Measurements from ENCODE around the gene SPACA7. TPM values are rescaled to one million over a fixed set of nuclear protein-coding genes. Genes with fewer than 3 reads are reported as not detected.

The SPACA7 gene, protein sequence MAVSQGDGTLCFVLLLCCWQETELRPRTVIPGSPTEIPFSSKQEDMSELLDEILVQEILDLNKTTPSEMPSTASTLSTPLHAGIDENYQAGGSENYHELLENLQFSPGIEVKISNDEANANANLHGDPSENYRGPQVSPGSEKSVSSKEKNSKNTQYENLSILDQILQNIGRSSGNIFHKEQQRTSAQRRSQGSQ
- polyA plus RNA-seq, result not detected in 2 replicates
- not detected in 2 replicates for polyA minus RNA-seq

DNA sequence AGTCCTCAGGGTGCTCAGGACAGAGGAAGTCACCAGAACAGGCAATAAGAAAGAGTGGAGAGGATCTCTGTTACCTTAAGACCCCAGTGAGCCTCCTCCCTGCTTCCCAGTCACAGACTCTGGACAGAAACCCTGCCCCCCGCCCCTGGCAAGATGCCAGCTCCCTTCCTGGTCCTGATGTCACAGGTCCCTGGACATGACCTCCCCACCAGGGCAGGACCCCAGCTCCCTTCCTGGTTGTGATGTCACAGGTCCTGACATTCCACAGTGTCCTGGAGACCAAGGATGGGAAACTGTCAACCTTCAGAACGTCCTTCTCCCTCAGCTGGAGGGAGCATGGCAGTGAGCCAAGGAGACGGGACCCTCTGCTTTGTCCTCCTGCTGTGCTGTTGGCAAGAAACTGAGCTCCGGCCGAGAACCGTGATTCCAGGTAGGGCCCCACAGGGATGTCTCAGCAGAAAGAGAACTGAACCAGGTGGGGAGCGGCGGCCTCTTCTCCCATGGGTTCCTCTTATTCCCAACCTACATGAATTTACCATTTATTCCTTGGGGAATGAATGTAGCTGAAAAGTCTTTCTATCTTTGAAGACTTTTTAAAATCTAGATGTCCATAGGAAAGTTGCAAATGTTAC lies at the start of gene SPACA7:
Gene SPACA7 (plus strand): TSS at position 306 of the 632 bp plus-strand sequence. CDS start 31 bp downstream, at position 337.
- Histone ChIP-seq H3F3A (ENCODE audit: insufficient read depth, low read length, poor library complexity, severe bottlenecking) (no peaks in the 10 kb centered on the region), H3K9ac (ENCODE audit: low read length) (no peak within 1 kb of the TSS), H3K4me2 (ENCODE audit: low read length) (no peak within 1 kb of the TSS), H3K36me3 (ENCODE audit: insufficient read depth, low read length) (no peaks in the 10 kb centered on the region), H2AFZ (ENCODE audit: low read depth, low read length) (no peak within 1 kb of the TSS), H3K79me2 (replicated peaks; ENCODE audit: insufficient read depth, low read length) (no peaks in the 10 kb centered on the region), H3K9me3 (ENCODE audit: low read length) (no peaks in the 10 kb centered on the region), H3K27ac (ENCODE audit: low read length) (no peak within 1 kb of the TSS), H3K9me2 (ENCODE audit: insufficient read depth, low read length) (no peaks in the 10 kb centered on the region), H3K27me3 (ENCODE audit: insufficient read depth, low read depth, low read length) (no peaks in the 10 kb centered on the region), H3K4me3 (ENCODE audit: low read length) (no peak within 1 kb of the TSS), H4K20me1 (ENCODE audit: insufficient read depth) (no peaks in the 10 kb centered on the region)
- TF ChIP-seq SMC3 (conservative IDR thresholded peaks at IDR 0.05; ENCODE audit: poor library complexity), result no peak
- no peak for TF ChIP-seq POLR2AphosphoS5 (IDR thresholded peaks at IDR 0.05)
- TF ChIP-seq MXI1 (conservative IDR thresholded peaks at IDR 0.05; ENCODE audit: poor library complexity, severe bottlenecking), result no peak
- TF ChIP-seq EP300 (conservative IDR thresholded peaks at IDR 0.05; ENCODE audit: poor library complexity, severe bottlenecking), result no peak

DNA sequence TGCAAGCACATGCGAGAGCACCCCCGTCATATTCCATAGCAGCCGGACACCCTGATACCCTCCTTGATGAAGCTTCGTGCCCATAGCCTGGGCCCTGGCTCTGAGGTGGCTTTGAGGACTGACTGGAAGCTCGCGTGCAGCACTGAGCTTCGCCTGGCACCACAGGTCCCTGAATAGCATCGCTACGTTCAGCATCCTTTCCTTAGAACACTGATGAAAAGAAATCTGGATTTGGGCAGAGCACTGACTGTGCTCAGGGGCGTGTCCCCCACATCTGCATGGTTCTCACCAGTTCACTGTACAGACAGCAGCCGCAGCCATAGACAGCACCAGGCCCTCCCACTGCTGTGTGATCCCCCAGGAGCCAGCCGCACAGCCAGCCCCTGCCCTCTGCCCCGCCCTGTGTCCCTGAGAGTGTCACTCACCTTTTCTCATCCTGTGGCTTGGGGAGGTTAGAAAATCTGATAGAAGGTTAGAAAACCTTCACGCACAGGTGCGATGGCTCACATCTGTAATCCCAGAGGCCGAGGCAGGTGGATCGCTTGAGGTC lies 49.3 kb upstream of the SPACA7 start:
- H3K79me2 ChIP-seq (replicated peaks; ENCODE audit: insufficient read depth, low read length), result no peaks in the 10 kb centered on the region
- H3K4me3 ChIP-seq (ENCODE audit: low read length), result no peak overlapping the region
- no peaks in the 10 kb centered on the region for H3F3A ChIP-seq (ENCODE audit: insufficient read depth, low read length, poor library complexity, severe bottlenecking)
- H3K36me3 ChIP-seq (ENCODE audit: insufficient read depth, low read length), result no peaks in the 10 kb centered on the region
- H3K27me3 ChIP-seq (ENCODE audit: insufficient read depth, low read depth, low read length), result peaks cover 14% of the 10 kb centered on the region
- no peak for TF ChIP-seq TAF1 (IDR thresholded peaks at IDR 0.05; ENCODE audit: low read depth)
- no peak for TF ChIP-seq REST (IDR thresholded peaks at IDR 0.05; ENCODE audit: borderline replicate concordance)
- TF ChIP-seq EZH2 (IDR thresholded peaks at IDR 0.05; ENCODE audit: borderline replicate concordance, insufficient read depth, low read length, poor library complexity, severe bottlenecking), result no peak
- no peak for TF ChIP-seq MXI1 (conservative IDR thresholded peaks at IDR 0.05; ENCODE audit: poor library complexity, severe bottlenecking)
- no peak for TF ChIP-seq EP300 (conservative IDR thresholded peaks at IDR 0.05; ENCODE audit: poor library complexity, severe bottlenecking)
- TF ChIP-seq POLR2AphosphoS5 (IDR thresholded peaks at IDR 0.05), result no peak
- TF ChIP-seq, protein P1, sequence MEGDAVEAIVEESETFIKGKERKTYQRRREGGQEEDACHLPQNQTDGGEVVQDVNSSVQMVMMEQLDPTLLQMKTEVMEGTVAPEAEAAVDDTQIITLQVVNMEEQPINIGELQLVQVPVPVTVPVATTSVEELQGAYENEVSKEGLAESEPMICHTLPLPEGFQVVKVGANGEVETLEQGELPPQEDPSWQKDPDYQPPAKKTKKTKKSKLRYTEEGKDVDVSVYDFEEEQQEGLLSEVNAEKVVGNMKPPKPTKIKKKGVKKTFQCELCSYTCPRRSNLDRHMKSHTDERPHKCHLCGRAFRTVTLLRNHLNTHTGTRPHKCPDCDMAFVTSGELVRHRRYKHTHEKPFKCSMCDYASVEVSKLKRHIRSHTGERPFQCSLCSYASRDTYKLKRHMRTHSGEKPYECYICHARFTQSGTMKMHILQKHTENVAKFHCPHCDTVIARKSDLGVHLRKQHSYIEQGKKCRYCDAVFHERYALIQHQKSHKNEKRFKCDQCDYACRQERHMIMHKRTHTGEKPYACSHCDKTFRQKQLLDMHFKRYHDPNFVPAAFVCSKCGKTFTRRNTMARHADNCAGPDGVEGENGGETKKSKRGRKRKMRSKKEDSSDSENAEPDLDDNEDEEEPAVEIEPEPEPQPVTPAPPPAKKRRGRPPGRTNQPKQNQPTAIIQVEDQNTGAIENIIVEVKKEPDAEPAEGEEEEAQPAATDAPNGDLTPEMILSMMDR (IDR thresholded peaks at IDR 0.05; ENCODE audit: poor library complexity, severe bottlenecking), result no peak
- no peak for TF ChIP-seq SMC3 (conservative IDR thresholded peaks at IDR 0.05; ENCODE audit: poor library complexity)
- no peak for TF ChIP-seq RAD21 (conservative IDR thresholded peaks at IDR 0.05)
- H3K4me2 ChIP-seq (ENCODE audit: low read length), result no peak overlapping the region
- no peak overlapping the region for H3K27ac ChIP-seq (ENCODE audit: low read length)
- no peaks in the 10 kb centered on the region for H3K9me3 ChIP-seq (ENCODE audit: low read length)
- no peak overlapping the region for H3K9ac ChIP-seq (ENCODE audit: low read length)
- H4K20me1 ChIP-seq (ENCODE audit: insufficient read depth), result no peaks in the 10 kb centered on the region
- no peaks in the 10 kb centered on the region for H3K9me2 ChIP-seq (ENCODE audit: insufficient read depth, low read length)
- no peak overlapping the region for H2AFZ ChIP-seq (ENCODE audit: low read depth, low read length)
